Mesenchymal stem cell (in vitro differentiated cells and primary cell): Measurements from ENCODE around the gene HUNK.

Source experiments
- DNase-seq: peaks from one replicate; pipeline ENCODE4 v3.0.0-alpha.2; 2013
- H2AFZ ChIP-seq: one replicate; pipeline ENCODE4 v1.6.1; 2013; ENCODE audit warnings: low read depth, mild to moderate bottlenecking, control low read depth, inconsistent platforms, low read length, moderate library complexity
- H2AK5ac ChIP-seq: 2 replicates; pipeline ENCODE4 v1.6.1; 2013; ENCODE audit warnings: low read length, moderate library complexity, mild to moderate bottlenecking, inconsistent platforms; ENCODE audit not compliant: severe bottlenecking
- H2BK120ac ChIP-seq: one replicate; pipeline ENCODE4 v1.6.1; 2013; ENCODE audit warnings: low read depth, mild to moderate bottlenecking, inconsistent platforms, low read length, moderate library complexity
- H2BK12ac ChIP-seq, 2 experiments: one replicate each; pipeline ENCODE4 v1.6.1; 2013; ENCODE audit warnings: inconsistent platforms in 2 of 2, low read length in 2 of 2, mild to moderate bottlenecking in 2 of 2, moderate library complexity in 2 of 2, control low read depth in 1 of 2
- H2BK15ac ChIP-seq: one replicate; pipeline ENCODE4 v1.6.1; 2013; ENCODE audit warnings: mild to moderate bottlenecking, low read depth, inconsistent platforms; ENCODE audit not compliant: poor library complexity, severe bottlenecking
- H2BK5ac ChIP-seq: 2 replicates; pipeline ENCODE4 v1.6.1; 2013; ENCODE audit warnings: low read depth, mild to moderate bottlenecking, low read length, control low read depth, inconsistent platforms; ENCODE audit not compliant: poor library complexity, severe bottlenecking
- H3K14ac ChIP-seq, 2 experiments: one replicate each; pipeline ENCODE4 v1.6.1; 2013; ENCODE audit warnings: inconsistent platforms in 2 of 2, low read length in 2 of 2, control low read depth in 1 of 2, mild to moderate bottlenecking in 1 of 2, moderate library complexity in 1 of 2
- H3K18ac ChIP-seq, 2 experiments: one replicate each; pipeline ENCODE4 v1.6.1; 2013; ENCODE audit warnings: inconsistent platforms in 2 of 2, low read length in 2 of 2, control low read depth in 1 of 2, low read depth in 1 of 2, mild to moderate bottlenecking in 1 of 2
- H3K23ac ChIP-seq, 2 experiments: one replicate each; pipeline ENCODE4 v1.6.1; 2013; ENCODE audit warnings: inconsistent platforms in 2 of 2, low read length in 2 of 2, mild to moderate bottlenecking in 2 of 2, moderate library complexity in 2 of 2, control low read depth in 1 of 2
- H3K27ac ChIP-seq: 2 replicates; pipeline ENCODE4 v1.5.1; 2013; ENCODE audit warnings: mild to moderate bottlenecking, moderate library complexity, low read length, control low read depth, inconsistent platforms; ENCODE audit not compliant: poor library complexity, severe bottlenecking
- H3K27me3 ChIP-seq, 2 experiments: 2 replicates each; pipeline versions ENCODE4 v1.6.1 to v1.7.0; 2013; ENCODE audit warnings: low read length in 2 of 2, mild to moderate bottlenecking in 2 of 2, moderate library complexity in 2 of 2, control low read depth in 1 of 2, inconsistent platforms in 1 of 2; ENCODE audit not compliant: control insufficient read depth in 1 of 2, insufficient read depth in 1 of 2
- H3K36me3 ChIP-seq, 2 experiments: 2 replicates each; pipeline versions ENCODE4 v1.6.1 to v1.7.0; 2013; ENCODE audit warnings: low read length in 2 of 2, control low read depth in 1 of 2, inconsistent platforms in 1 of 2, low read depth in 1 of 2, mild to moderate bottlenecking in 1 of 2; ENCODE audit not compliant: insufficient read depth in 2 of 2, control insufficient read depth in 1 of 2
- H3K4ac ChIP-seq, 2 experiments: one replicate each; pipeline ENCODE4 v1.6.1; 2013; ENCODE audit warnings: inconsistent platforms in 2 of 2, low read length in 2 of 2, mild to moderate bottlenecking in 2 of 2, moderate library complexity in 2 of 2, control low read depth in 1 of 2, low read depth in 1 of 2
- H3K4me1 ChIP-seq: 2 replicates; pipeline ENCODE4 v1.6.1; 2013; ENCODE audit warnings: low read depth, low read length, control low read depth; ENCODE audit not compliant: control insufficient read depth, insufficient read depth
- H3K4me2 ChIP-seq: 2 replicates; pipeline ENCODE4 v1.6.1; 2013; ENCODE audit warnings: low read length, mild to moderate bottlenecking, inconsistent platforms; ENCODE audit not compliant: poor library complexity, severe bottlenecking
- H3K4me3 ChIP-seq, 2 experiments: 2 replicates each; pipeline versions ENCODE4 v1.5.1 to v1.7.0; 2013; ENCODE audit warnings: low read length in 2 of 2, mild to moderate bottlenecking in 2 of 2, control low read depth in 1 of 2, low read depth in 1 of 2; ENCODE audit not compliant: insufficient read depth in 1 of 2
- H3K79me1 ChIP-seq: replicated peaks from 2 replicates; pipeline ENCODE4 v1.6.1; 2013; ENCODE audit warnings: mild to moderate bottlenecking, control low read depth, low read length, inconsistent platforms; ENCODE audit not compliant: poor library complexity, severe bottlenecking
- H3K9ac ChIP-seq: 2 replicates; pipeline ENCODE4 v1.7.0; 2013; ENCODE audit warnings: mild to moderate bottlenecking, low read length, moderate library complexity
- H3K9me3 ChIP-seq: 2 replicates; pipeline ENCODE4 v1.7.0; 2013; ENCODE audit warnings: mild to moderate bottlenecking, low read length; ENCODE audit not compliant: control insufficient read depth
- H4K8ac ChIP-seq: one replicate; pipeline ENCODE4 v1.6.1; 2013; ENCODE audit warnings: inconsistent platforms, mild to moderate bottlenecking, low read length, moderate library complexity
- H4K91ac ChIP-seq: one replicate; pipeline ENCODE4 v1.6.1; 2013; ENCODE audit warnings: mild to moderate bottlenecking, low read length, inconsistent platforms
- WGBS: methylation state at CpG from one replicate; pipeline ENCODE4 v1.1.7; 2013; ENCODE audit warnings: mixed read lengths; 5-methylcytosine and 5-hydroxymethylcytosine counted together

The HUNK gene

GRCh38 chr21:31959881-31960280 is 87.1 kb downstream of the HUNK start:
- H3K9me3 ChIP-seq = peaks cover 3% of the 10 kb centered on the region
- no CpG with 5 or more reads among the region's 2 CpGs for WGBS
- H3K27ac ChIP-seq = no peak overlapping the region
- H3K4me2 ChIP-seq = no peak overlapping the region
- H2BK5ac ChIP-seq = no peak overlapping the region
- H3K14ac ChIP-seq = no peak overlapping the region
- no peak for DNase-seq
- no peak overlapping the region for H2BK120ac ChIP-seq
- no peak overlapping the region for H3K23ac ChIP-seq
- no peak overlapping the region for H2AFZ ChIP-seq
- H3K9ac ChIP-seq = no peak overlapping the region
- no peaks in the 10 kb centered on the region for H3K4me1 ChIP-seq
- H3K18ac ChIP-seq = no peak overlapping the region
- no peaks in the 10 kb centered on the region for H3K36me3 ChIP-seq
- H2BK15ac ChIP-seq = no peak overlapping the region
- no peak overlapping the region for H3K4me3 ChIP-seq
- no peak overlapping the region for H2AK5ac ChIP-seq
- H3K4ac ChIP-seq = no peak overlapping the region
- H3K27me3 ChIP-seq = no peaks in the 10 kb centered on the region
- no peak overlapping the region for H4K91ac ChIP-seq
- H3K79me1 ChIP-seq = no peaks in the 10 kb centered on the region
- H2BK12ac ChIP-seq = no peak overlapping the region
- H4K8ac ChIP-seq = no peak overlapping the region

- H3K9ac ChIP-seq = no peak overlapping the region
- no peak overlapping the region for H2BK15ac ChIP-seq
- no peaks in the 10 kb centered on the region for H3K36me3 ChIP-seq
- no peak overlapping the region for H2AK5ac ChIP-seq
- H2BK12ac ChIP-seq = no peak overlapping the region
- no peaks in the 10 kb centered on the region for H3K27me3 ChIP-seq
- H3K79me1 ChIP-seq = no peaks in the 10 kb centered on the region
- H3K4me1 ChIP-seq = no peaks in the 10 kb centered on the region
- H4K8ac ChIP-seq = no peak overlapping the region
- H3K27ac ChIP-seq = no peak overlapping the region
- no peak overlapping the region for H4K91ac ChIP-seq
- H3K9me3 ChIP-seq = peaks cover 3% of the 10 kb centered on the region
- no peak overlapping the region for H3K4ac ChIP-seq
- no peak overlapping the region for H2AFZ ChIP-seq
- DNase-seq = no peak
- H3K18ac ChIP-seq = no peak overlapping the region
- H3K4me2 ChIP-seq = no peak overlapping the region
- H3K23ac ChIP-seq = no peak overlapping the region
- WGBS = 78% methylated on average over 3 of the region's 3 CpGs
- H3K14ac ChIP-seq = no peak overlapping the region
- no peak overlapping the region for H2BK120ac ChIP-seq
- no peak overlapping the region for H3K4me3 ChIP-seq
- H2BK5ac ChIP-seq = no peak overlapping the region
Measured at GRCh38 chr21:31961027-31961426, 88.2 kb downstream of the HUNK start.

GRCh38 chr21:31961704-31962103 is 88.9 kb downstream of the HUNK start:
- H2BK5ac ChIP-seq = no peak overlapping the region
- no peaks in the 10 kb centered on the region for H3K4me1 ChIP-seq
- no peak overlapping the region for H2BK15ac ChIP-seq
- H3K9ac ChIP-seq = no peak overlapping the region
- H3K79me1 ChIP-seq = no peaks in the 10 kb centered on the region
- no peak overlapping the region for H4K91ac ChIP-seq
- no peak overlapping the region for H3K14ac ChIP-seq
- no peak overlapping the region for H4K8ac ChIP-seq
- H2AK5ac ChIP-seq = no peak overlapping the region
- peaks cover 3% of the 10 kb centered on the region for H3K9me3 ChIP-seq
- H3K18ac ChIP-seq = no peak overlapping the region
- H3K4me2 ChIP-seq = no peak overlapping the region
- H3K36me3 ChIP-seq = no peaks in the 10 kb centered on the region
- no peak overlapping the region for H2BK120ac ChIP-seq
- no peak overlapping the region for H3K23ac ChIP-seq
- DNase-seq = no peak
- WGBS = 90% methylated on average over 1 of the region's 1 CpG
- H3K4ac ChIP-seq = no peak overlapping the region
- H3K27me3 ChIP-seq = no peaks in the 10 kb centered on the region
- no peak overlapping the region for H3K4me3 ChIP-seq
- H2AFZ ChIP-seq = no peak overlapping the region
- H2BK12ac ChIP-seq = no peak overlapping the region
- H3K27ac ChIP-seq = no peak overlapping the region

- no peak overlapping the region for H4K91ac ChIP-seq
- H3K4me1 ChIP-seq = no peaks in the 10 kb centered on the region
- H3K4me2 ChIP-seq = no peak overlapping the region
- H3K27me3 ChIP-seq = no peaks in the 10 kb centered on the region
- no peak for DNase-seq
- no peak overlapping the region for H3K4ac ChIP-seq
- no peak overlapping the region for H2BK120ac ChIP-seq
- H3K14ac ChIP-seq = no peak overlapping the region
- H3K36me3 ChIP-seq = no peaks in the 10 kb centered on the region
- no peaks in the 10 kb centered on the region for H3K79me1 ChIP-seq
- H3K9ac ChIP-seq = no peak overlapping the region
- H4K8ac ChIP-seq = no peak overlapping the region
- H2BK15ac ChIP-seq = no peak overlapping the region
- no peak overlapping the region for H2AK5ac ChIP-seq
- WGBS = 93% methylated on average over 6 of the region's 6 CpGs
- no peak overlapping the region for H2AFZ ChIP-seq
- H3K27ac ChIP-seq = no peak overlapping the region
- H3K4me3 ChIP-seq = no peak overlapping the region
- H3K9me3 ChIP-seq = peaks cover 3% of the 10 kb centered on the region
- H2BK5ac ChIP-seq = no peak overlapping the region
- no peak overlapping the region for H2BK12ac ChIP-seq
- H3K18ac ChIP-seq = no peak overlapping the region
- no peak overlapping the region for H3K23ac ChIP-seq
Measured at GRCh38 chr21:31964692-31965091, 91.9 kb downstream of the HUNK start.
